ENCODE data around the gene TMEM132D. TPM values are rescaled to one million over a fixed set of nuclear protein-coding genes. Genes with fewer than 3 reads are reported as not detected.

The TMEM132D gene
- total and polyA plus RNA-seq, 2 of the 4 experiments (the other 2 are of a cell fraction) = not detected

DNA sequence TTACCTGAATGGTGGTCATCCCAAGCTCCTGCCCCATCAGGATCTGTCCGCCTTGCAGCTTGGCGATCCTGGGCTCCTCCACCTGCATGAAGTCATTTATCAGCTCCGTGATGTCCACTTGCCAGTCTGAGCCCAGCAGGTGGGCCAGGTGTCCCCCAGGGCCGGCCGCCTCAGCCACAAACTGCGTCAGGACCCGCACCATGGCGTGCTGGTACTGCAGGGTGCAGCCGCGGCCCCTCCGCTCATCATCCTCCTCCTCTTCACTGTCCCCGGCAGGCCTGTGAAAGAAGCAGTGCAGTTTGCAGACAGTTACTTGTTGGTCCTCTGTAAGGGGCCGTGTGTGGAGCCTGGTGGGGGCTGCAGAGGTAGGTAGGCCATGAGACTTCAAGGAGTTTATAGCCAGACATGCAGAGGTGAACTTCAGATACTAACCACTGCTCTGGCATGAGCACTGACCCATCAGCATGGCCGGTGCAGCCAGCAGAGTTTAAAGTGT is 822.0 kb downstream of the TMEM132D start (continued):
- TF ChIP-seq BHLHE40 (IDR thresholded peaks at IDR 0.05; ENCODE audit: low read depth, low read length) (no peak), RCOR1 (IDR thresholded peaks at IDR 0.05; ENCODE audit: insufficient replicate concordance, low read length) (no peak), MAZ (IDR thresholded peaks at IDR 0.05; ENCODE audit: borderline replicate concordance, low read depth, low read length) (no peak)

- Histone ChIP-seq H2BK20ac (ENCODE audit: low read depth, low read length) (no peak overlapping the region), H2AK5ac (ENCODE audit: low read depth, low read length) (no peak overlapping the region), H3K56ac (ENCODE audit: extremely low read depth, insufficient read depth, low read length) (no peak overlapping the region), H2BK5ac (ENCODE audit: low read depth, low read length, poor library complexity, severe bottlenecking) (no peak overlapping the region), H3K23ac (ENCODE audit: low read depth, low read length) (no peak overlapping the region), H3K9me1 (ENCODE audit: insufficient read depth, low read length) (no peaks in the 10 kb centered on the region), H2BK120ac (ENCODE audit: low read depth, low read length) (no peak overlapping the region), H4K20me1 (ENCODE audit: insufficient read depth, low read length) (no peaks in the 10 kb centered on the region), H2BK15ac (ENCODE audit: low read depth, low read length) (no peak overlapping the region), H3K4me1 (ENCODE audit: control insufficient read depth, insufficient read depth, low read length) (no peaks in the 10 kb centered on the region), H3K18ac (ENCODE audit: low read depth, low read length) (no peak overlapping the region), H4K5ac (ENCODE audit: low read depth, low read length) (no peak overlapping the region), H3K27ac (ENCODE audit: insufficient read depth, low read length) (no peak overlapping the region), H3K4ac (ENCODE audit: low read depth, low read length) (no peak overlapping the region), H3K9me3 (ENCODE audit: control insufficient read depth, insufficient read depth, low read length) (peaks cover 55% of the 10 kb centered on the region), H3K9ac (ENCODE audit: low read depth, low read length) (no peak overlapping the region), H3K79me1 (ENCODE audit: low read depth in 1 of 2, low read length in 2 of 2) (no peaks in the 10 kb centered on the region), H3K4me3 (ENCODE audit: insufficient read depth, low read depth, low read length) (no peak overlapping the region), H3K36me3 (ENCODE audit: control insufficient read depth, insufficient read depth, low read length) (no peaks in the 10 kb centered on the region), H2AFZ (replicated peaks; ENCODE audit: low read length, poor library complexity) (no peak overlapping the region), H4K8ac (ENCODE audit: low read depth in 2 of 2, low read length in 2 of 2) (no peak overlapping the region), H3K14ac (replicated peaks; ENCODE audit: low read depth, low read length) (no peak overlapping the region), H2AK9ac (replicated peaks; ENCODE audit: low read depth, low read length, poor library complexity) (no peak overlapping the region), H3K27me3 (ENCODE audit: control insufficient read depth, insufficient read depth, low read length) (no peaks in the 10 kb centered on the region), H3K4me2 (ENCODE audit: low read depth, low read length) (no peak overlapping the region), H4K91ac (ENCODE audit: insufficient read depth, low read depth, low read length) (no peak overlapping the region)
- BruUV-seq (replicated peaks) = no TSS peak
- dilution Hi-C loops (cut with HindIII; ENCODE audit: low sequenced_read_pairs, unreplicated experiment) (no loop called here), in situ Hi-C loops (cut with MboI; ENCODE audit: low sequenced_read_pairs) (no loop called here), intact Hi-C loops (cut with micrococcal nuclease) (no loop called here)
- ChIA-PET POLR2A (ENCODE audit: unreplicated experiment) (no interaction called here), CTCF (no interaction called here)
- ATAC-seq (ENCODE audit: low read depth) (no peak), DNase-seq (no peak)
- WGBS, 2 experiments (ENCODE audit: extremely low coverage in 2 of 2, insufficient read length in 1 of 2) = 72% methylated on average over 10 of the region's 13 CpGs; no CpG with 5 or more reads in 1 of the 2 experiments
- TF ChIP-seq ELK1 (IDR thresholded peaks at IDR 0.05; ENCODE audit: borderline replicate concordance, low read depth, low read length) (no peak), MAZ (IDR thresholded peaks at IDR 0.05; ENCODE audit: borderline replicate concordance, low read depth, low read length) (no peak), CEBPB (IDR thresholded peaks at IDR 0.05; ENCODE audit: low read depth, low read length) (no peak)
Observed at GRCh38 chr12:129080821-129081220, 823.0 kb downstream of the TMEM132D start.
